ENCODE measurements around the gene SNAPC2.

- TF ChIP-seq POLR2AphosphoS5 (IDR thresholded peaks at IDR 0.05) (peak; percentile 72), POLR2A (IDR thresholded peaks at IDR 0.05) (no peak), EP300 (IDR thresholded peaks at IDR 0.05) (no peak)
- TF ChIP-seq, protein P1, sequence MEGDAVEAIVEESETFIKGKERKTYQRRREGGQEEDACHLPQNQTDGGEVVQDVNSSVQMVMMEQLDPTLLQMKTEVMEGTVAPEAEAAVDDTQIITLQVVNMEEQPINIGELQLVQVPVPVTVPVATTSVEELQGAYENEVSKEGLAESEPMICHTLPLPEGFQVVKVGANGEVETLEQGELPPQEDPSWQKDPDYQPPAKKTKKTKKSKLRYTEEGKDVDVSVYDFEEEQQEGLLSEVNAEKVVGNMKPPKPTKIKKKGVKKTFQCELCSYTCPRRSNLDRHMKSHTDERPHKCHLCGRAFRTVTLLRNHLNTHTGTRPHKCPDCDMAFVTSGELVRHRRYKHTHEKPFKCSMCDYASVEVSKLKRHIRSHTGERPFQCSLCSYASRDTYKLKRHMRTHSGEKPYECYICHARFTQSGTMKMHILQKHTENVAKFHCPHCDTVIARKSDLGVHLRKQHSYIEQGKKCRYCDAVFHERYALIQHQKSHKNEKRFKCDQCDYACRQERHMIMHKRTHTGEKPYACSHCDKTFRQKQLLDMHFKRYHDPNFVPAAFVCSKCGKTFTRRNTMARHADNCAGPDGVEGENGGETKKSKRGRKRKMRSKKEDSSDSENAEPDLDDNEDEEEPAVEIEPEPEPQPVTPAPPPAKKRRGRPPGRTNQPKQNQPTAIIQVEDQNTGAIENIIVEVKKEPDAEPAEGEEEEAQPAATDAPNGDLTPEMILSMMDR (IDR thresholded peaks at IDR 0.05) = no peak
These were observed 11.3 kb downstream of the SNAPC2 start for GRCh38 chr19:7931221-7932061.

Measured in gastroesophageal sphincter (tissue), 3 donors.